ENCODE results near the gene STK32C.

Gene STK32C

DNA sequence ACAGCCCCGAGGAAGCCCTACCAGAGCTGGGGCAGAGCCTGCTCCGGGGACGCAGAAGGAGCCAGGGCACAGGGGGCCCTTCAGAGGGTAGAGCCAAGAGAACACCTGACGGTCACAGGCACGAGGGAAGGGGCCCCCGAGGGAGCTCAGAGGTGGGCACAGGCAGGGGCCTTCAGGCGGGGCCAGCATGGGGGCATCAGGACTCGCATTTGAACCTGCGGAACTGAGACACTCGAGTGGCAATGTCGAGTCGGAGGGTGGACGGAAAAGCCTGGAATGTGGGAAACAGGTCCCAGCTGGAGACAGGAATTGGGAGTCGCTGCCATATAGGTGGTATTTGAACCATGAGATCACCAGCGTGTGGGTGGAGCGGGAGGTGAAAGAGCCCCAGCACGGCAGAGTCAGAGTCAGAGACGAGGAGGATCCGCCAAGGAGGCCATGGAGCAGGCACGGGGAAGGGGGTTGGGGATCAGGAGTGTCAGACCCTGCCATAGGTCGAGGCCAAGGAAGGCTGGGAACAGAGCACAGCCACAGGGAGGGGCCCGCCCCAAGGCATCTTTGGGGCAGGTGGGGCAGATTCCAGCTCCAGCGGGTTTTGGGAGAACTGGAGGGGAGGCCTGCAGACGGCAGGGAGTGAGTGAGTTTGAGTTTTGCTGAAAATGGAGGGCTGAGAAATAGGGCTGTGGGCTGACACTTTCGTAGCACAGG, 13.8 kb downstream of the STK32C start:
- peaks cover 11% of the 10 kb centered on the region for H3K4me1 Mint-ChIP-seq (ENCODE audit: low read depth)
- no peaks in the 10 kb centered on the region for H3K27me3 Mint-ChIP-seq
- no peaks in the 10 kb centered on the region for H3K9me3 Mint-ChIP-seq
- no peaks in the 10 kb centered on the region for H3K36me3 Mint-ChIP-seq (ENCODE audit: low read depth)
- no peak overlapping the region for H3K4me3 Mint-ChIP-seq
- no peak overlapping the region for H3K27ac Mint-ChIP-seq

DNA sequence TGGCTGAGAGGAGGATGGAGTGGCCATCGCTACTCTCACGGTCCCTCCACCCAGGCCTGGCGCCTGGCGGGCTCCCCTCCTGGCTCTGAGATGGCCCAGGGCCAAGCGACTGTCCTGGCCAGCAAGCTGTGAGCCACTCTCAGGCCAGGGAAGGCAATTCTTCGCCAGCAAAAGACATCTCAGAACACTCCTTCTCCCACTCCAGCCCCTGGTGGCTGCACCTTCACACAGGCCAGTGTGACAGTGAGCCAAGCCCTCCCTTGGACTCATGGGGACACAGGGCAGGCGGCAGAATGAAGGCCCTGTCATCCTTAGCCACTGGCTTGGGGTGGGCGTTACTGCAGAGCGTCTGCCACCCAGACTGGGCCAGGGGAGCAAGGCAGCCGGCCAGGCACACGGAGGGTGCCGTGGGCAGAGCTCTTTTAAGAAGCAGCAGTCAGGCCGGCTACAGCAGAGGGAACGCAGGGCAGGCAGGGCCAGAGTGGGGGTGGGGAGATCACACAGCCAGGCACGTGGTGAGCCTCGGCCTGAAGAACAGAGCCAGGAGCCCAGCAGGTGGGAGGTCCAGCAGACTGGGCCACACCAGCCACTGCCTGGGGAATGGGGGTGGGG, 14.4 kb downstream of the STK32C start:
- no peak overlapping the region for H3K4me3 Mint-ChIP-seq
- H3K4me1 Mint-ChIP-seq (ENCODE audit: low read depth), result peaks cover 11% of the 10 kb centered on the region
- no peak overlapping the region for H3K27ac Mint-ChIP-seq
- no peaks in the 10 kb centered on the region for H3K27me3 Mint-ChIP-seq
- H3K36me3 Mint-ChIP-seq (ENCODE audit: low read depth), result no peaks in the 10 kb centered on the region
- no peaks in the 10 kb centered on the region for H3K9me3 Mint-ChIP-seq

DNA sequence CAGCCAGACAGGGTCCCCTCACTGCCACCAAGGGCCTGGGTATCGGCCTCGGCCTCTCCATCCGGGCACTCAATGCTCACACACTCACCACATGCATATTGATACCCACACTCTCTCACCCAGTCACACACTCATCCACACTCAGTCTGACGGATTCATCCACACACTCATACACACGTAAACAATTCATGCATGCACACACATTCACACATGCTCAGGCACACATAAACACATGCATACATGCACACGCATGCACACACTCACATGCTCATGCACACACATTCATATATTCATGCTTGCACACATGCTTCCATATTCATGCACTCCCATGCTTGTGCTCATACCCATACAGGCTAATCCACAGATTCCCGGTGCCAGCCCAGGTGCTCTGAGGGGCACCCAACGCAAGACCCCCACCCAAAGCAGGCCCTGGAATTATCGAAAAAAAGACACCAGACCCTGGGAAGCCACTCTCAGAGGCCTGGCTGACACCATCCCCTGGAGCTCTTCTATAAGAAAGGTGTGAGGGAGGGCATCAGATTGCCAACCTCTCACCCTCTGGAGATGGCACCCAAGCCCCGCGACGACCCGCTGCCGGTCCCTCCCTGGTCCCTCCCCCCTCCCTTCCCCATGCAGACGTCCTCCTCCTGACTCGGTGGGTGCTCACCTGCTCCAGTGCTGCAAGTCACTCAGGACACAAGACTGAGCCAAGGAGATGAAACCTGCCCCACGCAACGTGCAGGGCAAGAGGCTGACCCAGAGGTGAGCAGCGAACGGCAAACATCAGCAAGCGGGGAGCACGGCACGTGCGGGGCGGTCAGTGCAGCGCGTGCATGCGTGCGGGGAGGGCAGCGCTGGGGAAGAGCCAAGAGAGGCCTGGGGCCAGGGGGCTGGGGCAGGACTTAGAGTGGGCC, 15.2 kb downstream of the STK32C start:
- Mint-ChIP-seq H3K4me3 (no peak overlapping the region), H3K4me1 (ENCODE audit: low read depth) (peaks cover 10% of the 10 kb centered on the region), H3K27me3 (no peaks in the 10 kb centered on the region), H3K9me3 (no peaks in the 10 kb centered on the region), H3K36me3 (ENCODE audit: low read depth) (no peaks in the 10 kb centered on the region), H3K27ac (no peak overlapping the region)

DNA sequence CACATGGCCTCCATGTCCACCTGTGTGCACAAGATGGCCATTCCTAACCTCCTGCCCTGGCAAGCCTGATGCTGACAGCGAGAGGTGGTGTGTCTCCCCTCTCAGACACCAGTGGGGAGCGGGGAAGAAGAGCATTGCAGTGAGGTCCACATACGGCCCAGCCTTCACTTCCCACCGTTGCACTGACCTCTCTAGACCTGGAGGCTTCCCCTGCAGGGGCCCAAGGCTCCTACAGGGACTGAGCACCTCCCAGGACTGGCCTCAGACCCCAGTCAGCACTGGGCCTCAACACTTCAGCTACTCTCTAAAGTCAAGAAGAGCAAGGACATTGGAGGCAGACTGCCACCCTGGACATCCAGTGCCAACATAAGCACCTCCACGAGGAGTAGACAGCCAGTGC, 15.9 kb downstream of the STK32C start:
- H3K9me3 Mint-ChIP-seq, result no peaks in the 10 kb centered on the region
- H3K27ac Mint-ChIP-seq, result no peak overlapping the region
- no peaks in the 10 kb centered on the region for H3K27me3 Mint-ChIP-seq
- no peaks in the 10 kb centered on the region for H3K36me3 Mint-ChIP-seq (ENCODE audit: low read depth)
- peaks cover 7% of the 10 kb centered on the region for H3K4me1 Mint-ChIP-seq (ENCODE audit: low read depth)
- H3K4me3 Mint-ChIP-seq, result no peak overlapping the region

DNA sequence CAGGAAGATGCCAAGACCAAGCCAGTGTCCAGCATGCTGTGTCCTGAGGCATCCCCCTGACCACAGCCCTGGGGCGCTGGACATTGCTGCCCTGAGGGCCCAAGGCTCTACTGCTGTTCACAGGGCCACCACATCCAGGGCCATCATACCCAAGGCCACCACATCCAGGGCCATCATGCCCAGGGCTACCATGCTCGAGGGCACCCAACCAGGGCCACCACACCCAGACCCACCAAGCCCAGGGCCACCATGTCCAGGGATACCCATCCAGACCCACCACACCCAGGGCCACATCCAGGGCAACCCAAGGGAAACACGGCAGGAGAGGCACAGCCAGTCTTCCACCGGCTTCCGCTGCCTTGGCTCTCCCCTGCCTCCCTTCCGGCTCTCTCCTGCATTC, 17.1 kb downstream of the STK32C start:
- Mint-ChIP-seq H3K36me3 (ENCODE audit: low read depth) (no peaks in the 10 kb centered on the region), H3K27me3 (peaks cover under 1% of the 10 kb centered on the region), H3K9me3 (no peaks in the 10 kb centered on the region), H3K27ac (no peak overlapping the region), H3K4me3 (no peak overlapping the region), H3K4me1 (ENCODE audit: low read depth) (peaks cover 7% of the 10 kb centered on the region)

DNA sequence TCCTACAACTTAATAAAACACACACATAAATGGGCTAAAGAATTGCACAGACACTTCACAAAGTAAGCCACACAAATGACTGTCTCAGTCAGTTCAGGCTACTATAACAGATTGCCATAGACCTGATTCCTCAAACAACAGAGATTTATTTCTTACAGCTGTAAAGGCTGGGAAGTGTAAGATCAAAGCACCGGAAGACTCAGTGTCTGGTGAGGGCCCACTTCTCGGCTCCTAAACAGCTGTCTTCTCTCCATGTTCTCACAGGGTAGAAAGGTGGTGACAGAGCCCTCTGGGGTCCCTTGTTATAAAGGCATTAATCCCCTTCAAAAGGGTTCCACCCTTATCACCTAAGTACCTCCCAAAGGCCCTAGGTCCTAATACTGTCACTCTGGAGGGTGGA, 18.3 kb downstream of the STK32C start:
- Mint-ChIP-seq H3K4me1 (ENCODE audit: low read depth) (no peaks in the 10 kb centered on the region), H3K4me3 (no peak overlapping the region), H3K27ac (no peak overlapping the region), H3K9me3 (no peaks in the 10 kb centered on the region), H3K27me3 (peaks cover 4% of the 10 kb centered on the region), H3K36me3 (ENCODE audit: low read depth) (no peaks in the 10 kb centered on the region)

DNA sequence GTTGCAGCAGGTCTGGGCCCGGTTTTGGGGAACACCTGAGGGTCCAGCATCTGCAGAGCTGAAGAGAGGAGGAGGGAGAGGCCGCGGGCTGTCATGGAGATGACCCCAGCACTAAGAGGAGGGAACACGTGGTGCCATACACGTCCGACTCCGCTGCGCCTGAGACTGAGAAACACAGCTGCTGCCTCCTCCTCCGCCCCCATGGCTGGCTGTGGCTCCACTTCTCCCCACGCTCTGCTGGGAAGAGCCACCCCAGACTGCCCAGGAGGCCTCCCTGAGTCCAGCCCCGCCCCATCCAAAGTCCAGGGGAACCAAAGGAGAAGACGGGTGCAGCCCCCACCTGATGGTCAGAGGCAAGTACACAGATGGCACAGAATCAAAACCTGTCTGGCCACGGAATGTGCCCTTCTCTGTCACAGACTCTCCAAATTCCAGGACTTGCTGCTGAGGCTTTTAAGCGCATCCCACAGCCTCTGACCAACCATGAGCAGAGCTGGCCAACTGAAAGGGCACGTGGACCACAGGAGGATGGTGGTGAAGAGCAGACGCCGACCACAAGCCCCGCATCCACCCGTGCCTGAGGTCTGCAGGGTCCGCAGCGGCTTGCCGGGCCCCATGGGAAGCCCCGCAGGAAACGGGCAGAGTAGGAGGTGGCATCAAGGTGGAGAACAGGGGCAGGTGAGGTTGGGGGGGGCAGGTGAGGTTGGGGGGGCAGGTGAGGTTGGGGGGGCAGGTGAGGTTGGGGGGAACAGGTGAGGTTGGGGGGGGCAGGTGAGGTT, 24.0 kb downstream of the STK32C start:
- H3K4me1 Mint-ChIP-seq (ENCODE audit: low read depth), result no peaks in the 10 kb centered on the region
- peaks cover 4% of the 10 kb centered on the region for H3K27me3 Mint-ChIP-seq
- H3K27ac Mint-ChIP-seq, result no peak overlapping the region
- H3K4me3 Mint-ChIP-seq, result no peak overlapping the region
- no peaks in the 10 kb centered on the region for H3K36me3 Mint-ChIP-seq (ENCODE audit: low read depth)
- H3K9me3 Mint-ChIP-seq, result no peaks in the 10 kb centered on the region

DNA sequence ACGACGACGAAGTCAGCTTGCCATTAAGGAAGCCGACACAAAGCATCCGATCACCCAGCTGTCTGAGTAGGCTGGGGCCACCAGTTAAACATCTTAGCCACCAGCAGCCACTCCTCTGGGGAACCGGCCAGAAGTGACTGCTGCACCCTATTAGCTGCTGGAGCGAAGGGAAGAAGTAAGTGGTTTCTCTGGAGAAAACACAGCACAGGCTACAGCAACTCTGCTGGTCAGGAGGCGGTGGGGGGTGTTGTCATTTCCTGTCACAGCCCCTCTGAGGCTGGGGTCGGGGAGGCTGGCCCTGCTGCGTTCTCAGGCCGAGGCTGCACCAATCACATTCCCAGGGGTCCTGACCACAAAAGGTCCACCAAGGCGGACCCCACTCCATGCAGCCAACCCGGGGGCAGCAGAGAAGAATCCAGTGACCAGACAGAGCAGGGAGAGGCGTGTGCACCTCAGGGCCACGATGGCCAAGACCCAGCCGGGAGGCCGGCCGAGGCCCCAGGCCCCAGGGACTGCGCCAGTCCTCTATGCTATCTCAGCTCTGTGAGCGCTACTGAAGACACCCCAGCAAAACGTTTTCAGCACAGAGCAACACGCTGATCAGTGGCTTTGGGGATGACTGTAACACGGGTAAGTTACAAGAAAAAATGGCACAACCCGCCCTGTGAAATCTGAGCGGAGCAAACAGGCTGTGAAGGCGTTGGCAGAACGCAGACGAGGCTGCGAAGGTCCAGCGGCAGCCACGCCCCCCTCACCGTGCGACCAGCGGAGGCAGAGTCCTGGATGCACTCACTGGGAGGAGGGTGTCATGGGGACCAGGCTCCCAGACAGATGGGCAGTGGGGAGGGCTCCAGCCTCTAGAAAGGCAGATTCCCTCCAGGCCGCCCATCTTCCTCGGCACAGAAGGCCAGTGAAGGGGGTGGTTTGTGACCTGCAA, 24.8 kb downstream of the STK32C start:
- H3K4me1 Mint-ChIP-seq (ENCODE audit: low read depth), result no peaks in the 10 kb centered on the region
- H3K4me3 Mint-ChIP-seq, result no peak overlapping the region
- peaks cover 4% of the 10 kb centered on the region for H3K27me3 Mint-ChIP-seq
- H3K27ac Mint-ChIP-seq, result no peak overlapping the region
- H3K36me3 Mint-ChIP-seq (ENCODE audit: low read depth), result no peaks in the 10 kb centered on the region
- H3K9me3 Mint-ChIP-seq, result no peaks in the 10 kb centered on the region

DNA sequence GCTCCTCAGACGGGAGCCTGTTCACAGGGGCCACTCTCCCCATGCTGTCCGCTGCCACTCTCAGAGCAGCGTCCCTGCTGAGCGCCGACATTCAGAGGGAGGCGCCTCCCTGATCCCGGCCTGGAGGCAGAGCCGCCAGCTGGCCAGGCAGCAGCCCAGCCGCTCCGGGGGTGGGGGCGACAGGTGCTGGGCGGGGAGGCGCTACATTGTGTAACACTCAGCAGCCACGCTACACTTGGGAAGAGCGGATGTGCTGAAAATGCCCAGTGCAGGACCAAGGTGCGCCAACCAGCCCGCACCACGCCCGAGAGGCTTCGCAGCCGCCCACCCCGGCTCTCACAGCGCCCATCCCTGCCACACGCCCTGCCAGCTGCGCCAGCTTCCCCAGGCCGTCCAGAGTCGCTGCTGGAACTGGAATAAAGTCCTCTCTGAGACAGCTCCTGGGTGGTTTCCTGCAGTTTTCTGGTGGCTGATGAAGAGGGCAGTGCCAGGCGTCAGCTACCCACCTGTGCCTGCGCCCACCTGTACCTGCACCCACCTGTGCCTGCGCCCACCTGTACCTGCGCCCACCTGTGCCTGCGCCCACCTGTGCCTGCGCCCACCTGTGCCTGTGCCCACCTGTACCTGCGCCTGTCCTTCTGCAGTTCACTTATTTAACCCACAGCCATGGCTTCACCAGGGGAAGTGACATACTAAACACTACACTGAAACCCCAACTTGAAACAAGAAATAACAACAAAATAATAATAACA, 25.7 kb downstream of the STK32C start:
- peaks cover 4% of the 10 kb centered on the region for H3K27me3 Mint-ChIP-seq
- no peak overlapping the region for H3K27ac Mint-ChIP-seq
- no peaks in the 10 kb centered on the region for H3K4me1 Mint-ChIP-seq (ENCODE audit: low read depth)
- H3K36me3 Mint-ChIP-seq (ENCODE audit: low read depth), result no peaks in the 10 kb centered on the region
- no peak overlapping the region for H3K4me3 Mint-ChIP-seq
- no peaks in the 10 kb centered on the region for H3K9me3 Mint-ChIP-seq

DNA sequence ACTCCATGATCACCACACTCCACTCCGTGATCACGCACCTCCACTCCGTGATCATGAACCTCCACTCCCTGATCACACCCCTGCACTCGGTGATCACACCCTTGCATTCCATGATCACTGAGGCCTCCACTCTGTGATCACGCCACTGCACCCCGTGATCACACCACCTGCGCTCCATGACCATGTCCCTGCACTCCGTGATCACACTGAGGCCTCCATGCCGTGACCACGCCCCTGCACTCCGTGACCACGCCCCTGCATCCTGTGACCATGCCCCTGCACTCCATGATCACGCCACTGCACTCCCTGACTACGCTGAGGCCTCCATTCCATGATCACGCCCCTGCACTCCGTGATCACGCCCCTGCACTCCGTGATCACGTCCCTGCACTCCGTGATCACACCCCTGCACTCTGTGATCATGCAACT, 27.1 kb downstream of the STK32C start:
- no peaks in the 10 kb centered on the region for H3K36me3 Mint-ChIP-seq (ENCODE audit: low read depth)
- H3K27me3 Mint-ChIP-seq, result peaks cover 4% of the 10 kb centered on the region
- H3K4me3 Mint-ChIP-seq, result no peak overlapping the region
- no peaks in the 10 kb centered on the region for H3K9me3 Mint-ChIP-seq
- H3K27ac Mint-ChIP-seq, result no peak overlapping the region
- H3K4me1 Mint-ChIP-seq (ENCODE audit: low read depth), result no peaks in the 10 kb centered on the region

DNA sequence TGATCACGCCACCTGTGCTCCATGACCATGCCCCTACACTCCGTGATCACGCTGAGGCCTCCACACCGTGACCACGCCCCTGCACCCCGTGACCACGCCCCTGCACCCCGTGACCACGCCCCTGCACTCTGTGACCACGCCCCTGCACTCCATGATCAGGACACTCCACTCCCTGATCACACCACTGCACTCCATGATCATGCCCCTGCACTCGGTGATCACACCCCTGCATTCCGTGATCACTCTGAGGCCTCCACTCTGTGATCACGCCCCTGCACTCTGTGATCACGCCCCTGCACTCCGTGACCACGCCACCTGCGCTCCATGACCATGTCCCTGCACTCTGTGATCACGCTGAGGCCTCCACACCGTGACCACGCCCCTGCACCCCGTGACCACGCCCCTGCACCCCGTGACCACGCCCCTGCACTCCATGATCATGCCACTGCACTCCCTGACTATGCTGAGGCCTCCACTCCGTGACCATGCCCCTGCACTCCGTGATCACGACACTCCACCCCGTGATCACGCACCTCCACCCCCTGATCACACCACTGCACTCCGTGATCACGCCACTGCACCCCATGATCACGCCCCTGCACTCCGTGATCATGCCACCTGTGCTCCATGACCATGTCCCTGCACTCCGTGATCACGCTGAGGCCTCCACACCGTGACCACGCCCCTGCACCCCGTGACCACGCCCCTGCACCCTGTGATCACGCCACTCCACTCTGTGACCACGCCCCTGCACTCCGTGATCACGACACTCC, 27.7 kb downstream of the STK32C start:
- no peaks in the 10 kb centered on the region for H3K9me3 Mint-ChIP-seq
- H3K27ac Mint-ChIP-seq, result no peak overlapping the region
- no peaks in the 10 kb centered on the region for H3K27me3 Mint-ChIP-seq
- no peaks in the 10 kb centered on the region for H3K4me1 Mint-ChIP-seq (ENCODE audit: low read depth)
- H3K4me3 Mint-ChIP-seq, result no peak overlapping the region
- no peaks in the 10 kb centered on the region for H3K36me3 Mint-ChIP-seq (ENCODE audit: low read depth)

DNA sequence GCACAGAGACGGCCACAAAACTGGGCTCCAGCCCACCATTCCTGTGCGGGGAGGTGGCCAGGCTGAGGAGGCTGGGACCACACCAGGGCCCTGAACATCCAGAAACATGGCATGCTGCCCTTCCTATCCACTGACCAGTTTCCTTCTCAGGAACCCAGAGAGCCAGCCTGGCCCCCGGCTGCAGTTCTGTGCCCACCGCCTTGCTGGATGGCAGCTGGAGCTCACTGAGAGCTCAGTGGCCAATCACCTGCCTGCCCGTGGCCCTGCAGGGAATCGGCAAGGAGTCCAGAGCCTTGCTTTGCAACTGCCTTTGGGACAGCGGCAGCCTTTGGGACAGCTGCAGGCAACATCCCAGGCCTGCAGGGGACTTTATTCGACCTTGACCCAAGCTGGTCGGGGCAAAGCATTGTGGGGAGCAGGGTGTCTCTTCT, 30.4 kb downstream of the STK32C start:
- no peaks in the 10 kb centered on the region for H3K4me1 Mint-ChIP-seq (ENCODE audit: low read depth)
- no peak overlapping the region for H3K4me3 Mint-ChIP-seq
- no peaks in the 10 kb centered on the region for H3K9me3 Mint-ChIP-seq
- H3K27me3 Mint-ChIP-seq, result no peaks in the 10 kb centered on the region
- H3K36me3 Mint-ChIP-seq (ENCODE audit: low read depth), result no peaks in the 10 kb centered on the region
- no peak overlapping the region for H3K27ac Mint-ChIP-seq

DNA sequence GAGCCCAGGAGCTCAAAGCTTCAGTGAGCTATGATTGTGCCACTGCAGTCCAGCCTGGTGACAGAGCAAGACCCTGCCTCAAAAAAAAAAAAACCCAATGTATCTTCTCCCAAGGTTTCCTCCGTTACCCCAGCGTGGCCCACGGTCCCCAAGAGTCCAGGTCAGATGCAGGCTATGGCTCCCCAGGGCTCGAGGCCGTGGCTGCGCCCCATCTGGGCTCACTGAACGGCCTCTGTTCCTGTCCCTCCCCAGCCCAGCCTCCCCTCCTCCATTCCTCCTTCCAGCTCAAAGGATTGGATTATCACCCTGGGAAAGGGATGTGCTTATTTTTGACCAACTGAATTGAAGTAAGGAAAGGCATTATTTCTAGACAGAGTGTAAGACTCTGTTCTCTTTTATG, 31.0 kb downstream of the STK32C start:
- Mint-ChIP-seq H3K36me3 (ENCODE audit: low read depth) (no peaks in the 10 kb centered on the region), H3K4me1 (ENCODE audit: low read depth) (no peaks in the 10 kb centered on the region), H3K4me3 (no peak overlapping the region), H3K27me3 (no peaks in the 10 kb centered on the region), H3K27ac (no peak overlapping the region), H3K9me3 (no peaks in the 10 kb centered on the region)
